Body of pancreas (tissue), 4 donors: ENCODE data around the gene PTPA.

ENCODE experiments used
- CTCF ChIP-seq, 7 experiments: fragments of 450-650 bp in 4 of 7; fragments of 200-600 bp in 3 of 7; sonication (generic) in 3 of 7; IDR thresholded peaks; one replicate each; pipeline ENCODE4 v1.5.1; 2016 to 2019; ENCODE audit warnings: antibody characterized with exemption in 7 of 7
- POLR2A ChIP-seq, 3 donors: fragments of 450-650 bp; IDR thresholded peaks; one replicate each; pipeline ENCODE4 v1.6.1; 2016; ENCODE audit warnings: antibody characterized with exemption in 3 of 3, mild to moderate bottlenecking in 2 of 3

- TF ChIP-seq CTCF (IDR thresholded peaks at IDR 0.05), result no peak
- TF ChIP-seq POLR2A (IDR thresholded peaks at IDR 0.05), result no peak
Observed at GRCh38 chr9:129063061-129063460, 48.2 kb upstream of the PTPA start.
